SK-N-MC (cell line): ENCODE measurements around the gene DCTN2.
"Not testable (repeated sequence)": the region's sequence is repeated elsewhere in the genome, so short reads cannot be mapped to it uniquely, and the experiment has no call there.

Source experiments
- DNase-seq: peaks from one replicate; pipeline ENCODE4 v3.0.0-alpha.2; 2011; ENCODE audit warnings: low read depth, low spot score
- H3K27ac ChIP-seq: fragments of 200-600 bp; sonication (generic); 2 replicates; pipeline ENCODE4 v1.5.1; 2016; ENCODE audit warnings: mixed run types
- H3K36me3 ChIP-seq: fragments of 200-600 bp; sonication (generic); 2 replicates; pipeline ENCODE4 v1.6.1; 2017; ENCODE audit warnings: antibody characterized with exemption, low read length, mixed read lengths; ENCODE audit not compliant: insufficient read depth
- H3K4me3 ChIP-seq: fragments of 200-600 bp; sonication (generic); 2 replicates; pipeline ENCODE4 v1.5.1; 2016
- H3K9ac ChIP-seq: fragments of 200-600 bp; sonication (generic); 2 replicates; pipeline ENCODE4 v1.8.0; 2017; ENCODE audit warnings: mixed run types, mixed read lengths; ENCODE audit not compliant: insufficient read length
- H3K9me3 ChIP-seq: fragments of 200-600 bp; sonication (generic); 2 replicates; pipeline ENCODE4 v1.6.1; 2017; ENCODE audit warnings: low read depth, mild to moderate bottlenecking, antibody characterized with exemption, low read length, moderate library complexity, mixed read lengths
- EZH2 ChIP-seq: fragments of 200-600 bp; sonication (generic); IDR thresholded peaks from one replicate; pipeline ENCODE4 v1.6.1; 2017; ENCODE audit warnings: antibody characterized with exemption
- FOXP2 ChIP-seq: optimal IDR thresholded peaks from 2 replicates; pipeline ENCODE3; 2011; ENCODE audit warnings: mild to moderate bottlenecking, moderate library complexity; ENCODE audit not compliant: insufficient read depth; ENCODE audit errors: extremely low read length, control extremely low read depth
- POLR2AphosphoS5 ChIP-seq: IDR thresholded peaks from 2 replicates; pipeline ENCODE4 v1.6.1; 2012; ENCODE audit warnings: mild to moderate bottlenecking, low read depth, low read length, borderline replicate concordance

Gene DCTN2

GRCh38 chr12:57496822-57497221 lies 50.2 kb downstream of the DCTN2 start:
- H3K36me3 ChIP-seq: peaks cover 72% of the 10 kb centered on the region
- no peak overlapping the region for H3K4me3 ChIP-seq
- no peak overlapping the region for H3K9ac ChIP-seq
- TF ChIP-seq FOXP2: no peak
- TF ChIP-seq POLR2AphosphoS5: peak; percentile 30; the same call in 1 of the 2 replicates
- H3K9me3 ChIP-seq: no peaks in the 10 kb centered on the region
- no peak overlapping the region for H3K27ac ChIP-seq
- no peak for DNase-seq

- not testable (repeated sequence) for H3K9me3 ChIP-seq, H3K9ac ChIP-seq, H3K4me3 ChIP-seq, H3K27ac ChIP-seq, DNase-seq
- peaks cover 72% of the 10 kb centered on the region for H3K36me3 ChIP-seq
These were observed 51.8 kb downstream of the DCTN2 start for GRCh38 chr12:57495051-57495701.

GRCh38 chr12:57491393-57492280 lies 55.4 kb downstream of the DCTN2 start:
- Histone ChIP-seq H3K4me3 (no peak overlapping the region), H3K9me3 (no peaks in the 10 kb centered on the region), H3K9ac (no peak overlapping the region), H3K27ac (no peak overlapping the region), H3K36me3 (peaks cover 59% of the 10 kb centered on the region)
- DNase-seq: no peak
- TF ChIP-seq POLR2AphosphoS5 (no peak), EZH2 (no peak), FOXP2 (no peak)

GRCh38 chr12:57490126-57490525 lies 56.9 kb downstream of the DCTN2 start:
- DNase-seq: no peak
- H3K4me3 ChIP-seq: no peak overlapping the region
- H3K36me3 ChIP-seq: peaks cover 50% of the 10 kb centered on the region
- H3K9ac ChIP-seq: no peak overlapping the region
- H3K9me3 ChIP-seq: no peaks in the 10 kb centered on the region
- no peak for TF ChIP-seq FOXP2
- TF ChIP-seq POLR2AphosphoS5: no peak
- TF ChIP-seq EZH2: no peak
- H3K27ac ChIP-seq: no peak overlapping the region; the same call in 1 of the 2 replicates

GRCh38 chr12:57489157-57489641 lies 57.8 kb downstream of the DCTN2 start:
- TF ChIP-seq EZH2 (no peak), POLR2AphosphoS5 (no peak), FOXP2 (no peak)
- peaks cover 49% of the 10 kb centered on the region for H3K36me3 ChIP-seq
- DNase-seq: no peak
- no peaks in the 10 kb centered on the region for H3K9me3 ChIP-seq
- peak overlapping the region; percentile 99 for H3K4me3 ChIP-seq
- peak overlapping the region; percentile 96 for H3K9ac ChIP-seq
- H3K27ac ChIP-seq: peak overlapping the region; percentile 32; the same call in 1 of the 2 replicates

GRCh38 chr12:57488402-57489156 lies 58.4 kb downstream of the DCTN2 start:
- H3K27ac ChIP-seq: peak overlapping the region; percentile 92
- no peak for TF ChIP-seq FOXP2
- TF ChIP-seq EZH2: no peak
- no peak for TF ChIP-seq POLR2AphosphoS5
- peak overlapping the region; percentile 96 for H3K9ac ChIP-seq
- H3K9me3 ChIP-seq: no peaks in the 10 kb centered on the region
- no peak for DNase-seq
- H3K4me3 ChIP-seq: peak overlapping the region; percentile 99
- H3K36me3 ChIP-seq: peaks cover 46% of the 10 kb centered on the region

- peak; percentile 93 for DNase-seq
- peaks cover 43% of the 10 kb centered on the region for H3K36me3 ChIP-seq
- no peaks in the 10 kb centered on the region for H3K9me3 ChIP-seq
- peak within 1 kb of the TSS; percentile 92 for H3K27ac ChIP-seq
- peak within 1 kb of the TSS; percentile 99 for H3K4me3 ChIP-seq
- H3K9ac ChIP-seq: peak within 1 kb of the TSS; percentile 96
- TF ChIP-seq POLR2AphosphoS5 (peak; percentile 89), FOXP2 (peak; percentile 75), EZH2 (no peak)
These were observed 59.2 kb downstream of the DCTN2 start, which contains the start of gene MARS1 for GRCh38 chr12:57487597-57488401. Gene MARS1 (plus strand): TSS chr12:57488068. CDS start chr12:57488091, 23 bp downstream.
